ENCODE data around the gene DIDO1.

The DIDO1 gene

GRCh38 chr20:62907384-62908317 lies 18.7 kb downstream of the DIDO1 start:
- DNase-seq: no peak

GRCh38 chr20:62906647-62907375 lies 19.5 kb downstream of the DIDO1 start:
- DNase-seq: no peak

GRCh38 chr20:62906209-62906608 lies 20.1 kb downstream of the DIDO1 start:
- no peak for DNase-seq

DNA sequence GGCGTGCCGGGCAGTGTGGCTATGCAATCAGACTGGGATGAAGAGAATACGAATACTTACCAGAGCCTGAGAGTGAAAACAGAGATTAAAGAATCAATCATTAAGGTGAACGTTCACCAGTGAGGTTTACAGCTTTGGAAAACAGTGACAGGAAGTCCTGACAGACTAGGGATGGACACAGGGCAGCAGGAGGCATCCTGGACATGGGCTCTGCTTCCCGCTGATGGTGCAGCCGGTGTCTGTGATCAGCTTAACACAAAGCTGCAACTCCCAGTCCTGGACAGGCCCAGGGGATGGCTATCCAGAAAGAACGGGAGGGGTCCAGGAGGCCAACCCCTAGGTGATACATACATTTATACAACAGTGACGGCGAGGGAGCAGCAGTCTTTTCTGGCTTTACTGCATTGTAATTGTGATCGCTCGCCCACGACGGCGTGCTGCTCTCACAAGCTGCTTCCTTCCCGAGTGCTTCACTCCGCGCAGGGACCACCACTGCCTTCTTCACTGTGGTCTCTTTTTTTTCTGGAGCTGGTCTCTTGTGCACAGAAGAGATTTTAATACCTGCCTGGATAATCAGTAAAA lies 20.7 kb downstream of the DIDO1 start:
- DNase-seq: no peak

DNA sequence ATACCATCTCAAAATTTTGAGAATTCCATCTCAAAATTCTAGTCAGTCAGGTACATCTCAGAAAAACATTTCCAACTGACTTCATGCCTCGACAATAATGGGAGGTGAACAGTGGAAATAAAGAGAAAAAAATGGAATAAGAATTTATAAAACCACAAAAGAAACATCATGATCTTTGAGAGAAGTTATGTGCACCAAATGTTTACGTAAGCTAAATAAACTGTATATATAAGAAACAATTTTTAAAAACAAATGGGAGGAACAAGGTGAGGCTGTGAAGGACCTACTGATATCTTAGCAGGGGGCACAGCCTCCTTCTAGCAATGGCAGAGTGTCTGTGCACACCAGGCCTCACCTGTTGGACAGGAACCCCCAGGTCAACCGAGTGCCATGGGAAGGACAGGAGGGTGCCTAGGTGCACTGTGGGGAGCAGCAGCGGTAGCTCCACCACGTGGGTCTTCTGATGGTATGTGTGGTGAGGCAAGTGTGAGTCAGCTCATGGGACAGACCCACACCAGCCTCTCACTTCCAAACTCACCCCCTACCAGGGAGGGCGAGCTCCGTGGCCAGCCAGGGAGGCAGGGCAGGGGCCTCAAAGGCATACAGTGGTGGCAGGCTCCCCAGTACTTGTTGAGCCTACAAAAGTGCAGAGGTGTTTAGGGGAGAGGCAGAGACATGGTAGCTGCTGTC lies 23.2 kb downstream of the DIDO1 start:
- DNase-seq: no peak

DNA sequence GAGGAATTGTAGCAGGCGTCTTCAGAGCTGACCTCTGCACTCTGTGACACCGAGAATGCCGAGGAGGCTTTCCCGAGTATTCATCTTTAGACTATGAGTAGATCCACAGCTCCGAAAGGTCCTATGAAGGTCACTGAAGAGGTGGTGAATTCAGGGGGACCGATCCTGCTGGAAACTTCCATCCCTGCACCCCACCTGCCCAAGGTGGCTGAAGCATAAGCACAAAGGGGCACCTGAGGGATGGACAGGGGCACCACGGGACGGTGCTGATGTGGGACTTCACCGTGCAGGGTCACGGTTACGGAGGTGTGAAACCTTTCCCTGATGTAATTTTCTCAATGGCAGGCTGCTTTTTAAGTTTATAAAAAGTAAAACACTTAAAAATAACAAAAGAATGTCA lies 24.4 kb downstream of the DIDO1 start:
- DNase-seq: no peak

GRCh38 chr20:62900692-62901584 lies 25.4 kb downstream of the DIDO1 start:
- DNase-seq: no peak

- DNase-seq: no peak
Measured at GRCh38 chr20:62900052-62900691, 26.1 kb downstream of the DIDO1 start.

- DNase-seq: no peak
Measured at GRCh38 chr20:62899633-62900051, 26.7 kb downstream of the DIDO1 start.

GRCh38 chr20:62898970-62899632 lies 27.2 kb downstream of the DIDO1 start:
- DNase-seq: no peak

- no peak for DNase-seq
Measured at GRCh38 chr20:62898093-62898964, 28.0 kb downstream of the DIDO1 start.

GRCh38 chr20:62897666-62898065 lies 28.6 kb downstream of the DIDO1 start:
- DNase-seq: no peak

GRCh38 chr20:62896526-62896925 lies 29.8 kb downstream of the DIDO1 start:
- no peak for DNase-seq

- DNase-seq: no peak
Measured at GRCh38 chr20:62895539-62895938, 30.8 kb downstream of the DIDO1 start.

DNA sequence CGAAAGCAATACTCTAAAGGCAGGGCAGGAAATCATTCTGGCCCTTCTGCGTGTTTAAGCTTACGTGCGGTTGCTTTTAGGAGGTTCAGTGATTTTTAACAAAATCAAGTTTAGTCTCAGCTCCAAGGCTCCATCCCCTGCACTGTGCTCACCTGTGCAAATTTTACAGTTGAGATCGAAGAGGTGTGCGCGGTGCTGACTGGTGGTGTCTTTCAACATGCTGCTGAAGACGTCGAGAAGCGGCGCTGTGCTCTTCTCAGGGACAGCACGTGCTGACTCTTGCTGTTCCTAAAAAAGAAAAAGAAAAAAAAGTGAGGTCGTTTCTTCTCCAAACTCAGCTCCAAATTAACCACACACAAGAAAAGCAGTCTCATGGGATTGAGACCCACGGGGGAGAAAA lies 32.0 kb downstream of the DIDO1 start:
- no peak for DNase-seq

- no peak for DNase-seq
Measured at GRCh38 chr20:62893700-62894099, 32.6 kb downstream of the DIDO1 start.

DNA sequence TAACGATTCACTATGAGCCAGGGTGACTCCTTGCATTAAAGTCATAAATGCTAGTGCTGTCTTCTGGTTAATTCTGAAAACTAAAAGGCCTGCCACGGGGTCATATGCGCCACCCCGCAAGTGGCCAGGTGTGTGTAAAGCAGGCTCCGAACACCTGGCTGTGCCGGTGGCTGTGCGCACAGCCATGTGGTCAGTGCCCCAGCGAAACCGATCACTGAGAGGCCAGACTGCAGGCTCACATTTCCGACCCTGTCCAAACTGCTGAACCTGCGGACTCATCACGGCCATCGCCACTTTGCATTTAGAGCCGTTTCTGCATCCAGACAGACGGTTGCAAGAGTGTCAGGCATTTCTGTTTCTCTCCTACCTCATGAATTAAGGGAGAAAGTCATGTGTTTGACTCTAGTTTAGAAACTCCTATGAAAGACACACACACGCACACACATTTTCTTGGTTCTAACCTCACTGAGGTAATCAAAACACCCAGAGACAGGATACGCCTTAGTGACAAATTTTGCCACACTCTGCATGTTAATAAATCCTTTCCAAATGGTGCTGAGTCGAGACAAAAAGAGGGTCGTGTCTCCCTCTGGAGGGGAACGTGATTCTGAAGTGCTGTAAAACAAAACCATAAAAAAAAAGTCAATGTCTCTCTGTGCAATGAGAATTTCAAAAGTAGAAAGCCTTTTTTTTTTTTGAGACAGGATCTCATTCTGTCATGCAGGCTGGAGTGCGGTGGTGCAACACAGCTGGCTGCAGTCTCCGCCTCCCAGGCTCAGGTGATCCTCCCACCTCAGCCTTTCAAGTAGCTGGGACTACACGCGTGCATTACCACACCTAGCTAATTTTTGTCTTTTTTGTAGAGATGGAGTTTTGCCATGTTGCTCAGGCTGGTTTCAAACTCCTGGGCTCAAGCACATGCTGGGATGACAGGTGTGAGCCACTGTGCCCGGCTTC lies 33.7 kb downstream of the DIDO1 start:
- no peak for DNase-seq

DNA sequence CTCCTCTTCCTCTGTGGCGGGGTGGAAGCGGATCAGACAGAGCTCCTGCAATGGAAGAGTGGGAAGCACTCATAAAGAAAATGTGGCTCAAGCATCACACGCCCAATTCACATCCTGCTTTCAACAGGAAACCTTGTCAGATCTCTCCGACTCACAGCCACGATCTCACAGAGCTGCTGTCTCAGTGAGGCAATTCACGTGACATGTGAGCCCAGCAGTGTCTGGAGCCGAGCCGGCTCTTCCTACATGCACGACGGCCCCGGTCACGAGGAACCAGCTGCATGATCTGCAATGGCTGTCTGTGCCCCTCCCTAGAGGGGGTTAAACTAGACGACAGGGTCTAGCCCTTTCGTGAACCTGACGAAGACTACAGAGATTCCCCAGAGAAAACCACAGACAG lies 35.2 kb downstream of the DIDO1 start:
- DNase-seq: no peak

GRCh38 chr20:62890444-62890843 lies 35.9 kb downstream of the DIDO1 start:
- DNase-seq: no peak
